Left ventricle myocardium superior (tissue), 1 donor: Measurements from ENCODE around the gene GUCA1A. TPM values are rescaled to one million over a fixed set of nuclear protein-coding genes. Genes with fewer than 3 reads are reported as not detected.
"Not testable (repeated sequence)": the region's sequence is repeated elsewhere in the genome, so short reads cannot be mapped to it uniquely, and the experiment has no call there.

Experiments
- ATAC-seq: fragments of 200-7000 bp; cut with Tn5 transposase; one replicate; pipeline ENCODE4 v1.9.1; 2020; ENCODE audit warnings: mild to moderate bottlenecking, moderate library complexity
- DNase-seq: peaks from one replicate; pipeline ENCODE4 v3.0.0-alpha.2; 2020
- intact Hi-C: fragments of 100-400 bp; cut with micrococcal nuclease; formaldehyde crosslinking; loops from one replicate; pipeline ENCODE4 v1.11.0; 2022
- total RNA-seq: library from RNA; stranded (reverse); fragmentation: NEBNext Ultra II Directional; extraction: Animal tissue kit (Norgen Biotek cat#: 25700); gene quantifications from one replicate; pipeline ENCODE4 v1.2.1, GENCODE V29; 2021
- donor health status: DM: no; HTN: yes; CAD: no; lungs with severe emphysema.

Gene GUCA1A
- total RNA-seq, 1 donor from 2014 or later = not detected

DNA sequence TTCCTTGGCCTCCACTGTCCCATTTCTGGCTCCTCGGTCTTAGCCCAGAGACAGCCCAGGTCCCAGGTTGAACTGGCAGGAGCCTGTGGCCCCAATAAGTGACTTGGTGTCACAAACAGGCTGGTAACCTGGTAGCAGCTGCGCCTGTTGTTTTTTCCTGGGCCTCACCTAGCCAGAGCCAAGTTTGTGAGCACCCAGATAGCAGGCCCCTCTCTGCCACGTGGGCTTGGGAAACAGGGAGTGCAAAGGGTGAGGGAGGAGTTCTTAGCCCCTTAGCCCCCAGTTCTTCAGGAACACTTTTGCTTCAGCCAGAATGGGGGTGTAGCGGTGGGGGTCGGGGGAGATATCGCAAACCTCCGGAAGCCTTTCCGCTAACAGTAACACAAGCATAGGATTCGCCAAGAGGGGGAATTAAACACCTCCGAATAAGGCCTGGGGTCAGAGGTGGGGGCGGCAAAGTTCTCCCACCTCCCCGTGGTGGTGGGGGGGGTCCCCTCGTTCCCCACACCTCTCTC is 31.5 kb upstream of the GUCA1A start:
- intact Hi-C loops = no loop called here
- ATAC-seq = peak; percentile 63
- DNase-seq = no peak

DNA sequence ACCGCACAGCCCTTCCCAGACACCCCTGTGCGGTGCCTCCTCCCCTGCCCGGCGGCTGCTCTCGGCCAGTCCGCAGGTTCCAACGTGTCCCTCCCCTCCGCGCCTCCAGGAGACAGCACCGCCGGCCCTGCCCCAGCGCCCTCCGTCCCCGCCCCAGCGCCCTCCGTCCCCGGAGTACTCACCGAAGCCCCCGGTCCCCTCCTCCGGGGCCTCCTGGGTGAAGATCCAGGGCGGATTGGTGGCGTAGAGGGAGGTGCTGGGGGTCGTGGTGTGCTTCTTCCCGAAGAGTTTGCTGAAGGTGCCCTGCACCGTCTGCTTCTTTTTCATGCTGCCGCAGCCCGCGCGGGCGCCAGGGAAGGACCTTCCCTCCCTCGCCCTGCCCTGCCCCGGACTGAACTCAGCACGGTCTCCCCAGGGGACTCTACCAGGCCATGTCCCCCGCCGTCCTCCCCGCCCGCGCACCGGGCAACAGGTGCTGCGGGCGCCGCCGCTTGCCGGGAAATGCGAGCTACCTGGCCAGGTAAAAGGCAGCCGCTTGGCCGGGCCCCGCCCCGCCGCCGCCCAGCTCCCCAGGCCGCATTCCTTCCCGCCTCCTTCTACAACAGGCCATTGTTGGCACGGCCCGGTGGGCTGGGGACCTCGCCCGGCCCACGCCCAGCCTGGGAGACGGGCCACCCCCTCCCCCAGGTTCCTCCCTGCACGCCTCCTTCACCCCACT is 30.9 kb upstream of the GUCA1A start, which contains the start of gene C6orf132:
Gene C6orf132, minus strand, starts transcription at position 503 of the 718 bp plus-strand sequence. Its CDS starts 176 bp downstream, at position 327.
- ATAC-seq (peak; percentile 82), DNase-seq (peak; percentile 60)
- intact Hi-C loops = no loop called here

DNA sequence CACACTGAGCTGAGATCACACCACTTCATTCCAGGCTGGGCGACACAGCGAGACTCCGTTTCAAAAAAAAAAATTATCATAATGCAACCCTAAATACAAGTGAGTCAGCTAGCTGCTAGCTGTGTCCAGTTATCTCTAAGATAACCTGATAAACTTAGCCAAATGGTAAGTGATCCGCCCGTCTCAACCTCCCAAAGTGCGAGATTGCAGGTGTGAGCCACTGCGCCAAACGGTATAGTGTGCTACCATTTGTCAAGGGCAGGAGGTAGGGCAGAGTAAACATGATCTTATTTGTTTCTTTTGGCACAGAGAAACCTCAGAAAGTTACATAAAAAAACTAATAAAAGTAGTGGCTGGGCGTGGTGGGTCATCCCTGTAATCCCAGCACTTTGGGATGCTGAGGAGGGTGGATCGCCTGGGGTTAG is 26.0 kb upstream of the GUCA1A start:
- DNase-seq (no peak), ATAC-seq (no peak)
- intact Hi-C loops = no loop called here

DNA sequence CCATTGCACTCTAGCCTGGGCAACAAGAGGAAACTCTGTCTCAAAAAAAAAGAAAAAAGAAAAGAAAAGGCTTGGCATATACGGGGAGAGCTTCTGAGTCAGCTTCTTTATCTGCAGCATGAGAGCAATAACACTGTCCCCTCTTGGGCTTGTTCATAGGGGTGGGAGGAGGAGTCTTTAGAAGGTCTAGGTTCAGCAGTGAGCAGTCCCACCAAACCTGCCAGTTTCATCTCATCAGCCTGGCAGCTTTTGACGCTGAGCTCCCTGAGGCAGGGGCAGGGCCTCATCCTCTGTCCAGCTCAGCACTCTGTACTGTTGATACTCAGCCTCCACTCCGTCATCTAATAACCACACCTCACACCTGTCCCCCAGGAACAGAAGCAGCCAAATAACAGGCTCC is 25.1 kb upstream of the GUCA1A start:
- DNase-seq (no peak), ATAC-seq (no peak)
- intact Hi-C loops = no loop called here

DNA sequence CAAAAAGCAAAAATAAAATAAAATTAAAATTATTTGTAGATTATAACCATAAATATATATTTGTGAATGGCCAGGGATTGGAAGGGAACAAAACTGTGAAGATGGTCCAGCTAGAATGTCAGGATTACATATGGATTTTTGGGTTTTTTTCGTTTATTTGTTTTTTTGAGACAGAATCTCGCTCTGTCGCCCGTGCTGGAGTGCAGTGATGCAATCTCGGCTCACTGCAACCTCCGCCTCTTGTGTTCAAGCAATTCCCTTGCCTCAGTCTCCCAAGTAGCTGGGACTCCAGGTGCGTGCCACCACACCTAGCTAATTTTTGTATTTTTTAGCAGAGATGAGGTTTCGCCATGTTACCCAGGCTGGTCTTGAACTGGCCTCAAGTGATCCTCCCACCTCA is 22.9 kb upstream of the GUCA1A start:
- intact Hi-C loops = no loop called here
- ATAC-seq (no peak), DNase-seq (no peak)

DNA sequence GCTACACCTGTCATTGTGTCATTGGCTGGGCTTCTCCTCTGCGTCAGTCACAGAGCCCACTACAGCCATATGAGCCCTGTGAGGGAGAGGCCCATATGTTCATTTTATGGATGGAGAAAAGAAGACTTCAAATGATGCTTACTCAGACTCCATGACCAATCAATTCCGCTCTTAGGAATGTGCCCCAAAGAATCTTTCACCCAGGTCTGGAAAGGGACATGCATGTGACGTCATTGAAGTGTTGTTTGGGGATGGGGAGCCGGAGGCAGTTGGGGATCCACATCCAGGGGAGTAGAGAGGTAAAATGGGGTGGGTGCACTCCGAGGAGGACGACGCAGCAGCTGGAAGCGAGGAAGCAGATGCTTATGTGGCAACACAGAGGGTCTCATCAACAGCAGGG is 21.1 kb upstream of the GUCA1A start:
- no peak for ATAC-seq
- intact Hi-C loops = no loop called here
- no peak for DNase-seq

DNA sequence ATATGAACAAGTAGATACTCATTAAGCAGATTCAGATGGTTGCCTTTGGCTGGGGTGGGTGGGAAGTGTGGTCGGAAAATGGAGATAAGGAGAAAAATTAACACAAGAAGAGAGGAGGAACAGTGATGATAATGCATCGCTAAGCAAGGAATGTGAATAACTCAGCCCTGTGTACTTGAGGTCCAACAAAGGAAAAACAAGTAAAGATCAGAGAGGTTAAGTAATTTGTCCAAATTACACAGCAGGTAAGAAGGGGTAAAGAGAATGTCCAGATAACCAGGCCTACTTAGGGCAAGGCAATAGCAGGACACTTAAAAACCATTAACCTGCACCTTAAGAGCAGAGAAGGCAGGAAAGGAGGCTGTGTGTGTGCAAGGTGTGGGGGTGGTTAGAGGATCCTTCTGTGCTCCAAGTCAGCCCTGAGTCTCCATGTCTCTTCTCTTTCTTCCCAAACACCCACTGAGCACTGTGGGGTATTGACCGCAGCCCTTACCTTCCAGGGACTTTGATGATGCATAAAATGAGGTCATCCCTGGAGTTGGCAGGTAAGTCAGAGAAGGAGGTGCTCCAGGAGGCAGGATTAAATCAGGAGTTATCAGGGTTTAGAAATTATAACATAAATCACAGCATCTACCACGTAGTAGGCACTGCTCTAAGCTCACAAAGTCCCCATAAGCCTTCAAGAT is 20.5 kb upstream of the GUCA1A start:
- intact Hi-C loops, DNase-seq, ATAC-seq: not testable (repeated sequence)

DNA sequence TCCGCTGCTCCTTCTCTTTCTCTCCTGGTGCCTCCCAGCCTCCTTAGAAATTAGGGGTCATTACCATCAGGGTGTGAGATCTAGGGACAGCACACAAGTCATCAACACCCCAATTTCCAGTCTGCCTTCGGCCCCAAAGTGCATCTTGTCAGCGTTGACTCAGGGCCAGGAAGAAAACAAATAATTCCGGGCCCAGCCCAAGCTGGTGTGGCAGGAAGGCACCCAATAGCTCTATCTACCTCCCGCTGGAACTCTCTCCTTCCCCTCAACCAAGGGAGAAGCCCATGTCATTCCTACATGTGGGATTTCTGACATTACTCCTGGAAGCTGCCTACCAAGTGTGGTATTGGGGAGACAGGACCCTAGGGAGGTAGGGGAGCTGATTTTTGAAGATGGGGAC is 19.2 kb upstream of the GUCA1A start:
- DNase-seq = no peak
- intact Hi-C loops = no loop called here
- no peak for ATAC-seq

DNA sequence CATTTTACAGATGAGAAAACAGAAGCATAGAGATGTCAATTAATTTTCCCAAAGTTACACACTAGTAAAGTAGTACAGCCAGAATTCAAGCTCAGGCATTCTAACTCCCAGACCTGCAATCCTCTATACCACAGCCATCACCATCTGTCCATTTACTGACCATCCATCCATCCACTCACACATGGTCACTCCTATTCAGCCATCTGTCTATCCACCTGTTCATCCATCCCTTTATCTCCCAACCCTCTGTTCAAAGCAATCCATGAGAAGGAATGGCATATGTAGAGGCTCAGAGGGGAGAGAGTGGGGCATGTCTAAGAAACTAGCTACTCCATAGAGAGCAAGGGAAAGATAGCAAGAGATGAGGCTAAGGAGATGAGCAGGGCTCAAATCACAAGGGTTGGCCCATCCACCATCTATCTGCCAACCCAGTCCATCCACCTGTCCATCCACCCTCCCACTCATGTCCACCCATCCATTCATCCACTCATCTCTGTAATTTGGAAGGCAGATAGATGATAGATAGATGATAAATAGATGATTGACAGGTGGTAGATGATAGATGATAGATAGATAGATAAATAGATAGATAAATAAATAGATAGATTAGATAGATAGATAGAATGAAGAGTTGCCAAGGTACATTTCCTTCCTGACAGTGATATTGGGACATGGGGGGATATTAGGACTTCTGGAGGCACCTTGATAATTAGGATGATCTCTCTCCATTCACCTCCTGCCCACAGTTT is 18.5 kb upstream of the GUCA1A start:
- DNase-seq = no peak

DNA sequence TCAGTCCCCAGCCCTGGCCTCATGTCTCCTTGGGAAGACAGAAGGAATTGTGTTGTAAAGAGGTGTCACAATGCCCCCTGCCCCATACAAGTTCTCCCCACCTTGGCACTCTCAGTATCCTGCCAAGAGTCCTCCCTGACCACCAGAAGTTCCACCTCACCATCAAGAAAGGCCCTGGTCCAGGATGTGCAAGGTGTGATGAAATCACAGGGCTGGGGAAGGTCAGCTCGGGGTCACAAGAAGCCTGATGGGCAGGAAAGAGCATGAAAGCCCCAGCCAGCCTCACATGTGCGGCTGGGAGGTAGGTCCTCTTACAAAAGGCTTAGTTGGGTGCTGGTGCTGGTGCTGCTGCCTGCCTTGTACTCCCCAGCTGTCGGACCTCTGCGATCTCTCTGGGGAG is 17.9 kb upstream of the GUCA1A start:
- DNase-seq = no peak
- intact Hi-C loops = no loop called here
- no peak for ATAC-seq

More for the DNA sequence above, 18.5 kb upstream of the GUCA1A start:
- no peak for ATAC-seq
- intact Hi-C loops = no loop called here

DNA sequence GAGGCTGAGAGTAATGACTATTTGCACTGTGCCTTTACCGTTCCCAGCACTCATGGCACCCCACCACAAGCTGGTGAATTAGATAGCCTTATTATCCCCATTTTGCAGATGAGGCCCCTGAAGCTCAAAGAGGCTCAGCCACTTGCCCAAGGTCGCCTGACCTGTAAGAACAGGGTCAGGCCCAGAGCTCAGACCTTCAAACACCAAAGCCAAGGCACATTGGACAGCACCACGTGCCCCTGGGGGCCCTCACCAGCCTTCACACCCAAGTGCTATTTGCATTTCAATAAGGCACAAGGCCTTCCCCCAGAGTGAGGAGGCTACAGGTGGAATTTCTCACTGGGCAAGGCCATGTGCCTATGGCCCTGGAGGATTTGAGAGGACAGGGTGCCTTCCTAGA is 16.5 kb upstream of the GUCA1A start:
- intact Hi-C loops = no loop called here
- DNase-seq (no peak), ATAC-seq (no peak)

DNA sequence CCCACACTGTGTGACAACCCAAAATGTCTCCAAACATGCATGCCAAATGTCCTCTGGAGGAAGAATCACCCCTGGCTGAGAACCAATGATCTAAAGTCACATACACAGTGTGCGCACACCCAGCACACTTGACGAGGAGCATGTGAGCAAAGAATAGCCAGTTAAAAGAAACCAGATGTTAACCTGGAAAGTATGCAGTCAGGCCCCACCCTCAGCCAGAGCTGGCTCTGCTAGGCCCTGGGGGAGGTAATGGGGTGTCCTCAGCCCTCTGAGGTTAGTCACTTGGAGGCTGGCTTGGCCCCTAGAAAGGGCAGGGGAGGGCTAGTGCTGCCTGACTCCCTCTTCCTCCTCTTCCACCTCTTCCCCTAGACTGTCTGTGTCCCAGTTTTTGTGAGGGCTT is 15.2 kb upstream of the GUCA1A start:
- ATAC-seq (peak; percentile 79), DNase-seq (peak; percentile 37)
- intact Hi-C loops = no loop called here

DNA sequence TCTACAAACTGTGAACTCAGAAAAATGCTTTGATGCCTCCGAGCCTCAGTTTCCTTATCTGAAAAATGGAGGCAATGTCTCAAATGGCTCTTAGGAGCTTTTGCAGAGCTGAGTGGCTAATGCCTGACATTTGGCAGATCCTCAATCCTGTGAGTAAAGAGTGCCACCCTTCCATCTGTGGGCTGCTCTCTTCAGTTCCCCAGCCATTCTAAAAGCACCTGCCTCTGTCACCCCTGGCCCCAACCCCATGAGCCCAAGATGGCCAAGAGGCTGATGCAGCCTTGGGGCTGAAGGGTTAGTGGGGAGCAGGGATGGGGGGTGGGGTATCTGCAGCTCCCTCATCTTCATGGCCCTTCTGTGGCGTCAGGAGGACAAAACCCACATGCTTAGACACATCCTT is 14.5 kb upstream of the GUCA1A start:
- intact Hi-C loops = no loop called here
- ATAC-seq (no peak), DNase-seq (no peak)

DNA sequence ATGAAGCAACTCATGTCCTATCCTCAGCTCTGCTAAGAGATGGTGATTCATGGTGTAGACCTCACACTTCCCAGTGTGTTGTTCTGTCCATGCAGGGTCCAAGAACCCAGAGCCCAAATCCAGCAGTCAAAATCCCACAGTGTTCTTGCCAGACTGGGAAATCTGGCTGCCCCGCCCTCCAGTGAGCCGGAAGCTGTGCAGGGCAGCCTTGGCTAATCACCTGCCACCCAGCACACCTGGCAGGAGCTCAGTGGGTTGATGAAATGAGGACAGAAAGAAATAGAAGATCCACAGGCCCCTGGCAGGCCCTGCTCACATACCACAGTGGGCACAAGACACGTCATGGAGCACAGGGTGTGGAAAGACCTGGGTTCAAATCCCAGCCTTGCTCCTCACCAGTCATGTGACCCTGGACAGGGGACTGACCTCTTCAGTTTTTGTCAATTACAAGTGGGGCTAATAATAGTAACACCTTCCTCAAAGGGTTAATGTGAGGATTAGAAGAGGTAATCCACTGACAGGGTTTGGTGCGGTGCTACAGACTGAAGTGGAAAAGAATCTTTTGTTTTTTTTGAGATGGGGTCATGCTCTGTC is 13.6 kb upstream of the GUCA1A start:
- DNase-seq = no peak
- no peak for ATAC-seq
- intact Hi-C loops = no loop called here

DNA sequence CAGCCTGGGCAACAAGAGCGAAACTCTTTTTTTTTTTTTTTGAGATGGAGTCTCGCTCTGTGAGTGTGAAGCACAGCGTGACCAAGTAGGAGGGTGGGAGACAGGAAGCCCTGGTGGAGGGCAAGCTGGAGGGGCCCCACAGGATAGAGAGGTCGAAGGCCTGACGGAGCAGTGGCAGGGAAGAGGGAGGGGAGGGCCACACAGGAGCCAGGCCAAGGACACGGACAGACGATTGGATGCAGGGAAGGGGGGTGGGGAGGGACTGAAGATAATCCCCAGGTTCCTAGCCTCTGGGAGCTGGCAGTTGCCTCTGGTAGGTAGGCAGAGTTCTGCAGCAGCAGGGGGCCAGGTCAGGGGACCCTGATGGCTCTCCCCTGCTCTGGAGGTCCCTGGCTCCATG is 10.8 kb upstream of the GUCA1A start:
- intact Hi-C loops = no loop called here
- ATAC-seq = no peak
- DNase-seq = no peak

DNA sequence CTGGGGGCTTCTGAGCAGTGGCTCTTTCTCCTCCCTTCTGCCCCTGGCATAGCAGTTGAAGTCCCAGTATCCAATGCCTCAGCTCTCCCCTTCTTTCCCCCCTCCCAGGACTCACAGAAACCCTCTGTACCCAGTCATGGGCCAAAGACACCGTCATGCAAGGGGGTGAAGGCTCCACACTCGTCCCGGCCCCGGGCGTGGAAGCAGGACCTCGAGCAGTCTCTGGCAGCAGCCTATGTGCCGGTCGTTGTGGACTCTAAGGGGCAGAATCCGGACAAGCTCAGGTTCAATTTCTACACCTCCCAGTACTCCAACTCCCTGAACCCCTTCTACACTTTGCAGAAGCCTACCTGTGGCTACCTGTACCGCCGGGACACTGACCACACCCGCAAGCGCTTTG is 10.4 kb upstream of the GUCA1A start:
- intact Hi-C loops = no loop called here
- ATAC-seq (no peak), DNase-seq (no peak)

DNA sequence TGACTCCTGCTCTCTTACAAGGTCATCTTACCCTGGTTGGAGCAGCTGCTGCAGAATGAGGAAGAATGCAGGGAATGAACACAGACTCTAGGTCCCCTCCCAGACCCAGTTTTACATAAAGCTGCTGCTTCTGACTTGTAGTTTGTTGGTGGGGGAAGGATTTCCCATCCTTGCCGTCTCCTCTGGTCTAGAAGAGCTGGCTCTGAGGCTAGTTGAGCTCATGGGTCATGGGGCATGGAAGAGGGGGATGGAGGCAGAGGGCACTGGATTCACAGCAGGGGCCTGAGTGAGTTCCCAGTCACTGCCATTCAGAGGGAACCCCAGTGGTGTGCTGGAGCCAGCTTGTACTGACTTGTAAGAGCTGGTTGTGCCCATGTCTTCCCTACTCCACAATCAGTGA is 9.2 kb upstream of the GUCA1A start:
- no peak for DNase-seq
- intact Hi-C loops = no loop called here
- ATAC-seq = no peak

DNA sequence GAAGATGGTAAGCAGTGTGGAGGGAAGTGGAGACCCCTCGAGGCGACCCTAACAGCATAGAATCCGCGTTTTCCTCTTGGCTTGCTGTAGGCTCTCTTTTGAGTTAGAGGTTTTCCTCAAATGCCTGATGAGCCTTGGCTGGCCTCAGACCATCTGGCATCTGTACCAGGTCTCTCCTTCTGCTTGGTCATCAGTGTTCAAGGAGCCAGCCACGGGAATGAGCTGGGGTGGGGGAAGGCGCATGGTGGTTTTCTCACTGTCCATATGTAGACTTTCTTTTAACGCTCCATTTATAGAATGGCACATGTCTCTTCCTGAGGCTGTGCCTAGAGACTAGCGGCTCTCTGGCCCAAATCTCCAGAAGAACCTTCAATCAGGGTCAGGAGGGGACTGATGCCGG is 8.1 kb upstream of the GUCA1A start:
- intact Hi-C loops = loop anchor here (5.0 kb wide), 1 partner anchor 88 kb away; no protein-coding TSS in a partner anchor
- DNase-seq (no peak), ATAC-seq (no peak)

DNA sequence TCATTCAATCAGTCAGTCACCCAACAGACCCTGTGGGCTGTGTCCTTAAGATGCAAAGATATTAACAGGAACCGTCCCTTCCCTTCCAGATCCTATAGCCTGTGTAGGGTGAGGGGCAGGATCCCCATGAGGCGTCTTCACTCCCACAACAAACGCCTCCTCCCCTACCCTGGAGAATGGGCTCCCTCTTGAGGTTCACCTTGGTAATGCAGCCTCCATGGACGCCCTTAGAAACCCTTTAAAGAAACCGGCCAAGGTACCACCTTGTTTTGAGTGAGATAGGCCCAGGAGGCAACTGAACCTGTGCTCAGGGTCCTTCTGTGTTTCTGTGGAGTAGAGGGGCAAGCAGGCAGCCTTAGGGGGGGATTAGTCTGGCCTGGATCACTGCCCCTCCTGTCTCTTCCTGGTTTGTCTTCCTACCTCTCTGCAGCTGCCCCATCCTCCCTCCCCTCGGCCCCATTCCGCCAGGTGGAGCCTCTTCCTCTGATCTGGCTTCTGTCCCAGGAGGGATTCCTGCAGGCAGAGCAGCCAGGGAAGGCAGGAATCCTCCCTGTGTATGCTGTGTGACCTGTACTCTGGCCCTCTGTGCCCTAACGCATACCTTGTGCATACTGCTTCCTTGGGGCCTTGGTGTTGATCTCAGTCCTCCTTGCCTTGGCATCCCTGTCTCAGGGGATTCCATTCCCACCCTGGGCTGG is 6.6 kb upstream of the GUCA1A start:
- ATAC-seq (peak; percentile 85), DNase-seq (peak; percentile 45)
- intact Hi-C loops = loop anchor here (5.0 kb wide), 1 partner anchor 89 kb away; no protein-coding TSS in a partner anchor
